CD4-positive, alpha-beta T cell treated with Interleukin-6 for 4 hours (primary cell): ENCODE results near the gene MGST3.
"Not testable (repeated sequence)": the region's sequence is repeated elsewhere in the genome, so short reads cannot be mapped to it uniquely, and the experiment has no call there.

Experiments used
- DNase-seq: peaks from one replicate; pipeline ENCODE4 v3.0.0-alpha.2; 2020; ENCODE audit warnings: mixed read lengths

MGST3 gene

GRCh38 chr1:165630629-165631341 is at the start of gene MGST3:
Gene MGST3, plus strand, starts transcription at chr1:165631234. Its CDS starts 18,614 bp downstream, at chr1:165649848.
- peak; percentile 92 for DNase-seq

GRCh38 chr1:165581926-165582325 is 49.1 kb upstream of the MGST3 start:
- no peak for DNase-seq

GRCh38 chr1:165586398-165586797 is 44.6 kb upstream of the MGST3 start:
- DNase-seq = no peak

- DNase-seq = not testable (repeated sequence)
Observed at GRCh38 chr1:165591391-165591790, 39.6 kb upstream of the MGST3 start.

- DNase-seq = peak; percentile 80
Observed at GRCh38 chr1:165592945-165593823, 37.9 kb upstream of the MGST3 start.

GRCh38 chr1:165595246-165595938 is 35.6 kb upstream of the MGST3 start:
- DNase-seq = no peak

- peak; percentile 92 for DNase-seq
Observed at GRCh38 chr1:165597883-165598675, 33.0 kb upstream of the MGST3 start.

- DNase-seq = no peak
Observed at GRCh38 chr1:165598676-165599059, 32.4 kb upstream of the MGST3 start.

GRCh38 chr1:165600793-165601192 is 30.2 kb upstream of the MGST3 start:
- DNase-seq = no peak

- DNase-seq = no peak
Observed at GRCh38 chr1:165603810-165604209, 27.2 kb upstream of the MGST3 start.

- DNase-seq = no peak
Observed at GRCh38 chr1:165605246-165605645, 25.8 kb upstream of the MGST3 start.

GRCh38 chr1:165606676-165607075 is 24.4 kb upstream of the MGST3 start:
- DNase-seq = not testable (repeated sequence)

- no peak for DNase-seq
Observed at GRCh38 chr1:165610866-165611265, 20.2 kb upstream of the MGST3 start.

- no peak for DNase-seq
Observed at GRCh38 chr1:165612062-165612461, 19.0 kb upstream of the MGST3 start.

- no peak for DNase-seq
Observed at GRCh38 chr1:165616054-165616612, 14.9 kb upstream of the MGST3 start.

GRCh38 chr1:165616987-165617546 is 14.0 kb upstream of the MGST3 start:
- no peak for DNase-seq

GRCh38 chr1:165619647-165620151 is 11.3 kb upstream of the MGST3 start:
- DNase-seq = no peak

- DNase-seq = no peak
Observed at GRCh38 chr1:165623624-165624023, 7.4 kb upstream of the MGST3 start.

- no peak for DNase-seq
Observed at GRCh38 chr1:165624441-165624840, 6.6 kb upstream of the MGST3 start.

GRCh38 chr1:165628147-165628822 is 2.7 kb upstream of the MGST3 start:
- no peak for DNase-seq

- no peak for DNase-seq
Observed at GRCh38 chr1:165629151-165629550, 1.9 kb upstream of the MGST3 start.
